IMR-90 (cell line): ENCODE results near the gene THRB. TPM values are rescaled to one million over a fixed set of nuclear protein-coding genes. Genes with fewer than 3 reads are reported as not detected.

Source experiments
- ATAC-seq: fragments of 200-7000 bp; cut with Tn5 transposase; 2 replicates; pipeline ENCODE4 v1.9.1; 2020; ENCODE audit warnings: low read depth, mild to moderate bottlenecking, moderate library complexity
- BruUV-seq: library from RNA; stranded (reverse); fragments of 400-500 nt; replicated peaks from 2 replicates; lab custom pipeline; 2021; lab: Mats Ljungman, UMichigan
- CTCF ChIA-PET: fragments of 300-600 bp; formaldehyde crosslinking; extraction: SDS; loops from one replicate; lab custom pipeline; 2021; ENCODE audit warnings: antibody characterized with exemption; lab: Yijun Ruan, JAX
- POLR2A ChIA-PET: fragments of 300-600 bp; sonication (Branson Sonifier 250); formaldehyde crosslinking; loops from one replicate; lab custom pipeline; 2022; ENCODE audit warnings: antibody characterized with exemption; ENCODE audit not compliant: unreplicated experiment; lab: Charles Lee
- DNase-seq: peaks from one replicate; pipeline ENCODE4 v3.0.0; 2013
- H2AFZ ChIP-seq: replicated peaks from 2 replicates; pipeline ENCODE3; 2013; ENCODE audit warnings: low read length, mild to moderate bottlenecking; ENCODE audit not compliant: poor library complexity
- H2AK5ac ChIP-seq: 2 replicates; pipeline ENCODE4 v1.6.1; 2013; ENCODE audit warnings: low read depth, low read length, inconsistent platforms
- H2AK9ac ChIP-seq: replicated peaks from 2 replicates; pipeline ENCODE3; 2013; ENCODE audit warnings: mild to moderate bottlenecking, low read depth, low read length, moderate library complexity; ENCODE audit not compliant: poor library complexity
- H2BK120ac ChIP-seq: 2 replicates; pipeline ENCODE4 v1.6.1; 2013; ENCODE audit warnings: low read depth, low read length, inconsistent platforms
- H2BK15ac ChIP-seq: 3 replicates; pipeline ENCODE4 v1.6.1; 2013; ENCODE audit warnings: low read depth, low read length, inconsistent platforms
- H2BK20ac ChIP-seq: 2 replicates; pipeline ENCODE4 v1.6.1; 2013; ENCODE audit warnings: low read depth, mild to moderate bottlenecking, inconsistent platforms, low read length, moderate library complexity
- H2BK5ac ChIP-seq: 2 replicates; pipeline ENCODE4 v1.6.1; 2013; ENCODE audit warnings: mild to moderate bottlenecking, low read depth, low read length, inconsistent platforms; ENCODE audit not compliant: poor library complexity, severe bottlenecking
- H3K14ac ChIP-seq: replicated peaks from 2 replicates; pipeline ENCODE4 v1.6.1; 2013; ENCODE audit warnings: low read depth, low read length, inconsistent platforms
- H3K18ac ChIP-seq: 2 replicates; pipeline ENCODE4 v1.6.1; 2013; ENCODE audit warnings: low read depth, low read length, control low read depth
- H3K23ac ChIP-seq: 2 replicates; pipeline ENCODE4 v1.6.1; 2013; ENCODE audit warnings: low read depth, low read length, inconsistent platforms
- H3K27ac ChIP-seq: 2 replicates; pipeline ENCODE4 v1.5.1; 2013; ENCODE audit warnings: mild to moderate bottlenecking, control low read depth, low read length; ENCODE audit not compliant: insufficient read depth
- H3K27me3 ChIP-seq: 2 replicates; pipeline ENCODE4 v1.6.1; 2013; ENCODE audit warnings: low read length; ENCODE audit not compliant: control insufficient read depth, insufficient read depth
- H3K36me3 ChIP-seq: 2 replicates; pipeline ENCODE4 v1.6.1; 2013; ENCODE audit warnings: low read length, mixed read lengths; ENCODE audit not compliant: control insufficient read depth, insufficient read depth
- H3K4ac ChIP-seq: 2 replicates; pipeline ENCODE4 v1.6.1; 2013; ENCODE audit warnings: low read depth, low read length, inconsistent platforms
- H3K4me1 ChIP-seq: 2 replicates; pipeline ENCODE4 v1.6.1; 2013; ENCODE audit warnings: low read length, mixed read lengths; ENCODE audit not compliant: control insufficient read depth, insufficient read depth
- H3K4me2 ChIP-seq: 2 replicates; pipeline ENCODE4 v1.6.1; 2013; ENCODE audit warnings: low read depth, mild to moderate bottlenecking, control low read depth, low read length, moderate library complexity
- H3K4me3 ChIP-seq: 2 replicates; pipeline ENCODE4 v1.5.1; 2013; ENCODE audit warnings: low read depth, mild to moderate bottlenecking, control low read depth, low read length, moderate library complexity; ENCODE audit not compliant: insufficient read depth
- H3K56ac ChIP-seq: 2 replicates; pipeline ENCODE4 v1.6.1; 2013; ENCODE audit warnings: low read length, inconsistent platforms; ENCODE audit not compliant: insufficient read depth; ENCODE audit errors: extremely low read depth
- H3K79me1 ChIP-seq, 2 experiments: 2 replicates each; pipeline ENCODE4 v1.6.1; 2013; ENCODE audit warnings: low read length in 2 of 2, inconsistent platforms in 1 of 2, low read depth in 1 of 2
- H3K9ac ChIP-seq: 2 replicates; pipeline ENCODE4 v1.6.1; 2013; ENCODE audit warnings: low read depth, low read length, control low read depth
- H3K9me1 ChIP-seq: 2 replicates; pipeline ENCODE4 v1.6.1; 2013; ENCODE audit warnings: low read length, inconsistent platforms; ENCODE audit not compliant: insufficient read depth
- H3K9me3 ChIP-seq: 2 replicates; pipeline ENCODE4 v1.6.1; 2013; ENCODE audit warnings: low read length; ENCODE audit not compliant: control insufficient read depth, insufficient read depth
- H4K20me1 ChIP-seq: 2 replicates; pipeline ENCODE4 v1.6.1; 2013; ENCODE audit warnings: low read length, inconsistent platforms; ENCODE audit not compliant: insufficient read depth
- H4K5ac ChIP-seq: 2 replicates; pipeline ENCODE4 v1.6.1; 2013; ENCODE audit warnings: mild to moderate bottlenecking, low read depth, low read length, control low read depth
- H4K8ac ChIP-seq, 2 experiments: 2 replicates each; pipeline ENCODE4 v1.6.1; 2013; ENCODE audit warnings: low read depth in 2 of 2, low read length in 2 of 2, control low read depth in 1 of 2, inconsistent platforms in 1 of 2
- H4K91ac ChIP-seq: 2 replicates; pipeline ENCODE4 v1.6.1; 2013; ENCODE audit warnings: low read depth, low read length, inconsistent platforms; ENCODE audit not compliant: insufficient read depth
- BHLHE40 ChIP-seq: fragments of 150-350 bp; IDR thresholded peaks from 2 replicates; pipeline ENCODE4 v1.6.1; 2016; ENCODE audit warnings: mild to moderate bottlenecking, low read depth, low read length
- CHD1 ChIP-seq: IDR thresholded peaks from 2 replicates; pipeline ENCODE4 v1.6.1; 2012; ENCODE audit warnings: low read depth, low read length, improper control_type of control experiment
- MAZ ChIP-seq: IDR thresholded peaks from 2 replicates; pipeline ENCODE4 v1.6.1; 2012; ENCODE audit warnings: low read depth, mild to moderate bottlenecking, low read length, improper control_type of control experiment, moderate library complexity, borderline replicate concordance
- MXI1 ChIP-seq: IDR thresholded peaks from 2 replicates; pipeline ENCODE4 v1.6.1; 2012; ENCODE audit warnings: low read depth, mild to moderate bottlenecking, low read length, moderate library complexity, borderline replicate concordance
- NFE2L2 ChIP-seq: fragments of 150-350 bp; IDR thresholded peaks from 2 replicates; pipeline ENCODE4 v1.6.1; 2016; ENCODE audit warnings: low read depth, mild to moderate bottlenecking, low read length
- POLR2A ChIP-seq: IDR thresholded peaks from 2 replicates; pipeline ENCODE4 v1.6.1; 2012; ENCODE audit warnings: mild to moderate bottlenecking, low read depth, low read length
- WGBS, 2 experiments: methylation state at CpG; one replicate each; pipeline versions ENCODE4 v1.1.5 to v1.1.7; 2013; ENCODE audit warnings: missing lambda C conversion rate in 2 of 2; ENCODE audit not compliant: insufficient read length in 1 of 2; ENCODE audit errors: extremely low coverage in 2 of 2; 5-methylcytosine and 5-hydroxymethylcytosine counted together
- dilution Hi-C: fragments of 300-500 bp; cut with HindIII; formaldehyde crosslinking; loops from one replicate; pipeline ENCODE4 v1.14.3; 2018; ENCODE audit warnings: low sequenced_read_pairs; ENCODE audit not compliant: unreplicated experiment
- in situ Hi-C: fragments of 300-500 bp; cut with MboI; formaldehyde crosslinking; loops from 3 replicates; pipeline ENCODE4 v1.14.3; 2019; ENCODE audit warnings: low sequenced_read_pairs, inconsistent platforms, mixed read lengths
- intact Hi-C: fragments of 100-400 bp; cut with micrococcal nuclease; formaldehyde crosslinking; loops from 2 replicates; pipeline ENCODE4 v1.10.0; 2022
- polyA plus RNA-seq, 3 experiments: library from polyadenylated mRNA; depleted of rRNA; stranded (reverse); fragments of >200 nt; gene quantifications; 2 replicates each; pipeline ENCODE4 v1.2.3, GENCODE V29; 2012; ENCODE audit warnings: low replicate concordance in 1 of 3
- total RNA-seq: library from RNA; depleted of rRNA; stranded (reverse); fragments of >200 nt; gene quantifications from 2 replicates; pipeline ENCODE4 v1.2.3, GENCODE V29; 2012
- TF ChIP-seq, protein P1 (sequence below): fragments of 150-350 bp; IDR thresholded peaks from 2 replicates; pipeline ENCODE4 v1.6.1; 2016; ENCODE audit warnings: low read depth, mild to moderate bottlenecking, low read length, moderate library complexity, borderline replicate concordance
- TF ChIP-seq, protein P2 (sequence below): fragments of 150-350 bp; IDR thresholded peaks from 2 replicates; pipeline ENCODE4 v1.6.1; 2017; ENCODE audit warnings: mild to moderate bottlenecking, antibody characterized with exemption, low read length, low read depth

The THRB gene
- total and polyA plus RNA-seq, 2 of the 4 experiments (the other 2 are of a cell fraction): under 0.01 TPM; not detected in 1

DNA sequence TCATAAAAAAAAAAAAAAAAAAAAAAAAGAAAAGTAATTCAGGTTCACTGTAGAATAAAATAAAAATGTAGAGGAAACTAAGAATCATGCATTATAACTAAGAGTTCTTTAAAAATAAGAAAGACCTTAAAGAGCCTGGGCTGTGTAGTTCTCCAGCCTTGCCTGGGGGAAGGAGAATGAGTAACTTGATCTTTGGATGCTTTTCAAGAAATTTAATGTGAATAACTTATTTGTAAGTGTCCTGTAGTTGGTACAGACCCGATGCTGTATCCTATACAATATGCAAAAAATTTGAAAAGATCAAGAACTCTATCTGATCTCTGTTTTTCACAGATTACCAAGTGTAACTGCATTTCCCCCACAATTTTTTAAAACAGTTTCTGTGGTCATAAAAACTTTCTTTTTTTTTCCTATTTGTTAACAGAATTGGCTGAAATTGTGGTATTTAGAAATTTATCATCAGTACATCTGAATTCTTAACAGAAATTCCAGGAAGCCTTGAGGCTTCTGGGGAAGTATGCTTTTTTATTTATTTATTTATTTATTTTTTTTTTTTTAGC lies 195.3 kb downstream of the THRB start:
- CTCF ChIA-PET: no interaction called here
- Histone ChIP-seq H4K5ac (no peak overlapping the region), H3K14ac (no peak overlapping the region), H4K8ac (no peak overlapping the region), H2BK20ac (no peak overlapping the region), H3K18ac (no peak overlapping the region), H3K9me3 (no peaks in the 10 kb centered on the region), H3K56ac (no peak overlapping the region), H3K9me1 (no peaks in the 10 kb centered on the region; the same call in 1 of the 2 replicates), H3K4me3 (no peak overlapping the region), H3K4ac (no peak overlapping the region), H2BK15ac (no peak overlapping the region), H3K9ac (no peak overlapping the region), H2AK9ac (no peak overlapping the region), H2AK5ac (no peak overlapping the region), H3K27me3 (no peaks in the 10 kb centered on the region), H3K23ac (no peak overlapping the region), H2AFZ (no peak overlapping the region), H3K4me1 (no peaks in the 10 kb centered on the region), H2BK120ac (no peak overlapping the region), H4K20me1 (no peaks in the 10 kb centered on the region), H3K36me3 (no peaks in the 10 kb centered on the region), H2BK5ac (no peak overlapping the region), H4K91ac (no peak overlapping the region), H3K79me1 (no peaks in the 10 kb centered on the region), H3K4me2 (no peak overlapping the region), H3K27ac (no peak overlapping the region)
- in situ Hi-C loops (no loop called here), intact Hi-C loops (no loop called here), dilution Hi-C loops (no loop called here)
- BruUV-seq: no TSS peak
- WGBS, 2 experiments: no CpG with 5 or more reads among the region's 1 CpG
- TF ChIP-seq NFE2L2: no peak
- TF ChIP-seq, protein P1, sequence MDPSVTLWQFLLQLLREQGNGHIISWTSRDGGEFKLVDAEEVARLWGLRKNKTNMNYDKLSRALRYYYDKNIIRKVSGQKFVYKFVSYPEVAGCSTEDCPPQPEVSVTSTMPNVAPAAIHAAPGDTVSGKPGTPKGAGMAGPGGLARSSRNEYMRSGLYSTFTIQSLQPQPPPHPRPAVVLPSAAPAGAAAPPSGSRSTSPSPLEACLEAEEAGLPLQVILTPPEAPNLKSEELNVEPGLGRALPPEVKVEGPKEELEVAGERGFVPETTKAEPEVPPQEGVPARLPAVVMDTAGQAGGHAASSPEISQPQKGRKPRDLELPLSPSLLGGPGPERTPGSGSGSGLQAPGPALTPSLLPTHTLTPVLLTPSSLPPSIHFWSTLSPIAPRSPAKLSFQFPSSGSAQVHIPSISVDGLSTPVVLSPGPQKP: no peak
- no peak for TF ChIP-seq POLR2A
- TF ChIP-seq MXI1: no peak
- TF ChIP-seq, protein P2, sequence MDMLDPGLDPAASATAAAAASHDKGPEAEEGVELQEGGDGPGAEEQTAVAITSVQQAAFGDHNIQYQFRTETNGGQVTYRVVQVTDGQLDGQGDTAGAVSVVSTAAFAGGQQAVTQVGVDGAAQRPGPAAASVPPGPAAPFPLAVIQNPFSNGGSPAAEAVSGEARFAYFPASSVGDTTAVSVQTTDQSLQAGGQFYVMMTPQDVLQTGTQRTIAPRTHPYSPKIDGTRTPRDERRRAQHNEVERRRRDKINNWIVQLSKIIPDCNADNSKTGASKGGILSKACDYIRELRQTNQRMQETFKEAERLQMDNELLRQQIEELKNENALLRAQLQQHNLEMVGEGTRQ: no peak
- no peak for TF ChIP-seq MAZ
- no peak for TF ChIP-seq CHD1
- TF ChIP-seq BHLHE40: no peak
- POLR2A ChIA-PET: no interaction called here
- ATAC-seq (no peak), DNase-seq (no peak)
